Thymus (tissue), 11 donors: ENCODE measurements around the gene MSMB. TPM values are rescaled to one million over a fixed set of nuclear protein-coding genes. Genes with fewer than 3 reads are reported as not detected.

ENCODE experiments used
- DNase-seq, 9 donors: peaks; one replicate each; pipeline ENCODE4 v3.0.0-alpha.2; 2013; ENCODE audit warnings: low spot score in 9 of 9, low read depth in 6 of 9, missing footprints in 1 of 9
- H3K27ac ChIP-seq, 2 donors: one replicate each; pipeline ENCODE4 v1.5.1; 2013; ENCODE audit warnings: control low read depth in 1 of 2, low read depth in 1 of 2, low read length in 1 of 2, mild to moderate bottlenecking in 1 of 2, moderate library complexity in 1 of 2
- H3K27me3 ChIP-seq, 2 donors: one replicate each; pipeline ENCODE4 v1.5.1; 2013; ENCODE audit warnings: low read length in 1 of 2; ENCODE audit not compliant: control insufficient read depth in 2 of 2, insufficient read depth in 1 of 2
- H3K36me3 ChIP-seq, 2 donors: one replicate each; pipeline ENCODE4 v1.5.1; 2013; ENCODE audit warnings: low read length in 1 of 2, mild to moderate bottlenecking in 1 of 2, moderate library complexity in 1 of 2; ENCODE audit not compliant: control insufficient read depth in 2 of 2, insufficient read depth in 2 of 2
- H3K4me1 ChIP-seq, 2 donors: one replicate each; pipeline ENCODE4 v1.5.1; 2013; ENCODE audit warnings: low read length in 2 of 2; ENCODE audit not compliant: control insufficient read depth in 2 of 2, insufficient read depth in 2 of 2
- H3K4me3 ChIP-seq, 2 donors: one replicate each; pipeline ENCODE4 v1.5.1; 2013; ENCODE audit warnings: low read length in 2 of 2, control low read depth in 1 of 2, mild to moderate bottlenecking in 1 of 2
- H3K9me3 ChIP-seq, 2 donors: one replicate each; pipeline ENCODE4 v1.5.1; 2013; ENCODE audit warnings: low read length in 1 of 2, mild to moderate bottlenecking in 1 of 2; ENCODE audit not compliant: control insufficient read depth in 2 of 2, insufficient read depth in 1 of 2
- WGBS: extraction: QIAGEN DNeasy Blood & Tissue Kit; methylation state at CpG from one replicate; pipeline ENCODE4 v1.1.7; 2013; 5-methylcytosine and 5-hydroxymethylcytosine counted together
- polyA plus RNA-seq: library from polyadenylated mRNA; stranded (reverse); fragments of 200-250 nt; gene quantifications from one replicate; pipeline ENCODE4 v1.2.3, GENCODE V29; 2013
- total RNA-seq: library from RNA; stranded (reverse); fragments of 120-200 nt; gene quantifications from one replicate; pipeline ENCODE4 v1.2.4, GENCODE V29; 2013
- donor health status: healthy.

Gene MSMB
- total and polyA plus RNA-seq, 2 donors, result 1.1 to 8.6 TPM

DNA sequence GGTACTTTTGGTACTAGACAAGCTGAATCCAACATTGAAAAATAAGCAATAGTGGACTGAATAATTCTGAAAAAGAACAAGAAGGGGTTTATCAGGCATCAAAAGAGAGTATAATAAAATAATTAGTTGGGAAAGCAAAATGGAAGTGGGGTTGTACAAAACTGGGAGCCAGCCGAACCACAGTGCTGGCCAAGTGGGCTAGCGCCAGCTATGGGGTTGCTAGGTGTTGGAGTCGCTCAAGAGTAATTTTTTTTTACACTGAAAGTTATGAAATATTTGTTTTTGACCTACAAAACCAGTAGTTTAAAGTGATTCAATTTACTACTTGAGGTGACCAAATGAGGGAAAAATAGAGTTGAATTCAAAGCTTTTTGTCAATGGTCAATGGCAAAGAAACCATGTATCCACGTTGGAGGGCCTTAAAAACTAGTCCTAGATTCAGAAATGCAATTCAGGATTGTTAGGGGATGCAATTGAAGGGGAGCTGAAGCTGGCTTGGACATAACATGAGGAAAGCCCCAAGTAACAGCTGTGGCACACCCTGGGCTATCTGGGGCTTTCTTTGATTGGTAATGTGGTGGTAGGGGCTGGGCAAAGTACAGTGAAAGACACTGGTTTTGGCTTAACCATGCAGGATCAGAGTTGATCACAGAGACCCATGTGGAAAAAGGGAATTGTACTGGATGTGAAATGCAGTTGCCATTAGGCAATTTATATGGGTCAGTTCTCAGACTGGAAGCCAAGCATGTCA, 28.3 kb upstream of the MSMB start:
- H3K9me3 ChIP-seq, result no peaks in the 10 kb centered on the region
- peaks cover 10 to 43% of the 10 kb centered on the region in 2 donors for H3K4me1 ChIP-seq
- DNase-seq, result no peak
- WGBS, result 65% methylated on average over 4 of the region's 4 CpGs
- no peak overlapping the region for H3K27ac ChIP-seq
- H3K36me3 ChIP-seq, result no peaks in the 10 kb centered on the region
- H3K27me3 ChIP-seq, result no peaks in the 10 kb centered on the region
- H3K4me3 ChIP-seq, result no peak overlapping the region

DNA sequence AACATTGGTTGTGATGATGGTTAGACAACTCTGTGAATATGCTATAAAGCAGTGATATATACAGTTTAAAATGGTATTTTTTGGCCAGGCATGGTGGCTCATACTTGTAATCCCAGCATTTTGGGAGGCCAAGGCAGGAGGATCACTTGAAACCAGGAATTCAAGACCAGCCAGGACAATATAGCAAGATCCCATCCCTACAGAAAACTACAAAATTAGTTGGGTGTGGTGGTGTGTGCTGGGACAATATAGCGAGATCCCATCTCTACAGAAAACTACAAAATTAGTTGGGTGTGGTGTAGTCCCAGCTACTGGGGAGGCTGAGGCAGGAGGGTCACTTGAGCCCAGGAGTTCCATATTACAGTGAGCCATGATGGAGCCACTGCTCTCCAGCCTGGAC, 27.5 kb upstream of the MSMB start:
- no peak overlapping the region for H3K27ac ChIP-seq
- WGBS, result 100% methylated on average over 1 of the region's 1 CpG
- DNase-seq, result no peak
- no peaks in the 10 kb centered on the region for H3K36me3 ChIP-seq
- H3K4me1 ChIP-seq, result peaks cover 10 to 35% of the 10 kb centered on the region in 2 donors
- H3K9me3 ChIP-seq, result no peaks in the 10 kb centered on the region
- H3K4me3 ChIP-seq, result no peak overlapping the region
- no peaks in the 10 kb centered on the region for H3K27me3 ChIP-seq

GRCh38 chr10:46070749-46071148, 24.7 kb upstream of the MSMB start:
- Histone ChIP-seq H3K36me3 (no peaks in the 10 kb centered on the region), H3K4me3 (no peak overlapping the region), H3K4me1 (peaks cover 2 to 12% of the 10 kb centered on the region in 2 donors), H3K27me3 (no peaks in the 10 kb centered on the region), H3K27ac (no peak overlapping the region), H3K9me3 (no peaks in the 10 kb centered on the region)
- no peak for DNase-seq
- WGBS, result 63% methylated on average over 6 of the region's 6 CpGs

- DNase-seq, result no peak
- H3K9me3 ChIP-seq, result no peaks in the 10 kb centered on the region
- H3K27ac ChIP-seq, result no peak overlapping the region
- no peak overlapping the region for H3K4me3 ChIP-seq
- no peaks in the 10 kb centered on the region for H3K27me3 ChIP-seq
- H3K36me3 ChIP-seq, result no peaks in the 10 kb centered on the region
- whole genome bisulfite sequencing, result 63% methylated on average over 6 of the region's 6 CpGs
- peaks cover 2 to 12% of the 10 kb centered on the region in 2 donors for H3K4me1 ChIP-seq
Measured at GRCh38 chr10:46069771-46070463, 23.8 kb upstream of the MSMB start.

- peaks cover 2 to 12% of the 10 kb centered on the region in 2 donors for H3K4me1 ChIP-seq
- H3K36me3 ChIP-seq, result no peaks in the 10 kb centered on the region
- no peaks in the 10 kb centered on the region for H3K27me3 ChIP-seq
- DNase-seq, result no peak
- no peaks in the 10 kb centered on the region for H3K9me3 ChIP-seq
- 97% methylated on average over 2 of the region's 2 CpGs for WGBS
- H3K4me3 ChIP-seq, result no peak overlapping the region
- no peak overlapping the region for H3K27ac ChIP-seq
Measured at GRCh38 chr10:46068905-46069304, 22.8 kb upstream of the MSMB start.

DNA sequence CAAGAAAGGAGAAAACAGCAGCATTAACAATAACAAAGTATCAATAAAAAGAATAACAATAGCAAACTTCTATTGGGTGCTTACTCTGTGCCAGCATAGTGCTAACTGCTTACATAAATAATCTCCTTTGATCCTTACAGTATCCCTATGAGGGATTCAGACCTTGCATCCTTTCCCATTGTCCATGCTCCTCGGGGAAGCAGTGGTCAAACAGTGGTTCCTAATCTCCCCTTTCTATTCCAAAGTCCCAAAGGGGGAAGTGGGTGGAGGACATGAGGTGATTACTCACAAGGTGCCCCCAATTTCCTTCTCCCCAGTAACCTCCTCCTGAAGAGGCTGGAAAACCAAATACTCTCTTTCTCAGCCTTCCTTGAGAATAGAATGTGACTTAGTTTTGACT, 22.0 kb upstream of the MSMB start:
- WGBS, result 96% methylated on average over 1 of the region's 1 CpG
- Histone ChIP-seq H3K4me1 (peaks cover 2 to 12% of the 10 kb centered on the region in 2 donors), H3K36me3 (no peaks in the 10 kb centered on the region), H3K27ac (no peak overlapping the region), H3K9me3 (no peaks in the 10 kb centered on the region), H3K27me3 (no peaks in the 10 kb centered on the region), H3K4me3 (no peak overlapping the region)
- DNase-seq, result no peak

DNA sequence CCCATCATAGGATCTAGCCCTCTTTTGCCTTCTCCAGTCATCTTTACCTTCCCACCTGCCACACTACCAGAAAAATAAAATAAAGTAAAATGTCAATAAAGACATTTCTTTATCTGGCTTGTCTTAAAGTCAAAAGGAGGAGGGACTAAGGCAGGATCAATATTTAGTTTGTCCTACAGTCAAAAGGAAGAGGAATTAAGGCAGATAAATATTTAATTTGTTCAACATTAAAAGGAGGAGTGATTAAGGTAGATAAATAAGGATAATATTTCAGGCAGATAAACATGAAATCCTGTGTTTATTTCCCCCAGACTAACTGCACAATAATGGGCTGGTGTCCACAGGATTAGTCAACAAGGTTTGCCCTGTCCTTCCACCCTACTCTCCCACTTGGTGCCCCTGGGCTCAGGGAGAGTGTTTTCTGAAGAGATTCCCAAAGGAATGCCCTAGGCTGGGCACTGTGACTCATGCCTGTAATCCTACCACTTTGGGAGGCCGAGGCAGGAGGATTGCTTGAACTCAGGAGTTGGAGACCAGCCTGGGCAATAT, 18.3 kb upstream of the MSMB start:
- no peaks in the 10 kb centered on the region for H3K27me3 ChIP-seq
- no peak overlapping the region for H3K27ac ChIP-seq
- H3K4me3 ChIP-seq, result no peak overlapping the region
- H3K9me3 ChIP-seq, result no peaks in the 10 kb centered on the region
- H3K4me1 ChIP-seq, result no peaks in the 10 kb centered on the region
- DNase-seq, result no peak
- 96% methylated on average over 1 of the region's 1 CpG for WGBS
- no peaks in the 10 kb centered on the region for H3K36me3 ChIP-seq

- H3K27me3 ChIP-seq, result no peaks in the 10 kb centered on the region
- no peak overlapping the region for H3K4me3 ChIP-seq
- peaks cover 0 to 4% of the 10 kb centered on the region in 2 donors for H3K9me3 ChIP-seq
- WGBS, result 85% methylated on average over 14 of the region's 14 CpGs
- DNase-seq, result no peak
- H3K27ac ChIP-seq, result no peak overlapping the region
- H3K4me1 ChIP-seq, result no peaks in the 10 kb centered on the region
- no peaks in the 10 kb centered on the region for H3K36me3 ChIP-seq
Measured at GRCh38 chr10:46062723-46063428, 16.8 kb upstream of the MSMB start.

DNA sequence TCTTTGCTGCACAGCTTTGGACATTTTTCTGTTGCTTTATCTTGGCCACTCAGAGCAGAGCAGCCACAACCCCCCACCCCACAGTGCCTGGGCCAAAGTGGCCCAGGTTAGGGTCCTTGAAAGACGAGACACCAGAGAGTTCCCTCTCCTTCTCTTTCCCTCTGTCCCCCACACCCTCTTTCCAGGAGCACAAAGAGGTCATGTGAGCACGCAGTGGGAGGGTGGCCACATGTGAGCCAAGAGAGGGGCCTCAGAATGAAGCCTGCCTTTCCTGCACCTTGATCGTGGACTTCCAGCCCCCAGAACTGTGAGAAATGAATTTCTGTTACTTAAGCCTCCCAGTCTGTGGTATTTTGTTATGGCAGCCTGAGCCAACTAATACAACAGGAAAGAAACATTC, 14.6 kb upstream of the MSMB start:
- Histone ChIP-seq H3K27me3 (no peaks in the 10 kb centered on the region), H3K4me3 (no peak overlapping the region), H3K27ac (no peak overlapping the region), H3K36me3 (no peaks in the 10 kb centered on the region), H3K4me1 (peaks cover 0 to under 1% of the 10 kb centered on the region in 2 donors), H3K9me3 (peaks cover 0 to 10% of the 10 kb centered on the region in 2 donors)
- no peak for DNase-seq
- WGBS, result 87% methylated on average over 3 of the region's 3 CpGs
